Measurements from ENCODE around the gene CBY3.
"Not testable (repeated sequence)": the region's sequence is repeated elsewhere in the genome, so short reads cannot be mapped to it uniquely, and the experiment has no call there.

DNA sequence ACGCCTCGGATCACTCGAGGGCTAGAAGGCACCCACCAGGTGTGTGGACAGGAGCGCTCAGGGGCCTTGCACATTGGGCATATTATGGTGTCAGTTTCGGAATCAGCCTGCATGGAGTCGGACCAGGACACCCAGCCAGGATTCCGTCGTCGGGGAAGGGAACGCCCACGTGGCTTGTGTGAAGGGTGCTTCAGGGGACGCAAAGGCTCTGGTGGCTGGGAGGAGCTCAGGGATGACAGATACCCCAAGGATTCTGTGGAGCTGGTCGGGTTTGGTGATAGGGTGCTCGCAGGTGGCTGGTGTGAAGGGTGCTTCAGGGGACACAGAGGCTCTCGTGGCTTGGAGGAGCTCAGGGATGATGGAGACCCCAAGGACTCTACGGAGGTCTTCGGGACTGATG is 38.2 kb downstream of the CBY3 start:
- TF ChIP-seq CTCF, POLR2A (IDR thresholded peaks at IDR 0.05): not testable (repeated sequence)
